ENCODE data around the gene SHROOM3.

The SHROOM3 gene

DNA sequence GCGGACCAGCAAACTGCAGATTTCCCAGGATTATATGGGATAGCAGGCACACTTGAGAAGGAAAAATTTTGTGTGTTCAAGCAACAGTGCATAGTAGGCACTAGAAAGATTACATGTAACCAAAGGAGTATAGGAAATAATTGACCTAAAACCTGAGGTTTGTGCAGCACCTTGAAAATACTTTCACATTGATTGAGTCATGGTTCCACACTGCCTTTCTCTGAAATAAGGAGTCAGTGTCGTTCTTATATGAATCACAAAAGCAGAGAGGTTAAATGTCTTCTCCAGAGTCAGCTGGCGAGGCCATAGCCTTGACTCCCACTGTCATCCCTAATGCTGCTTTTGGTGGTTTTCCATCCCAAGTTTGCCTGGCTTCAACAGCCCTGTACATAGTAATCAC is 324.0 kb downstream of the SHROOM3 start:
- DNase-seq: no peak

DNA sequence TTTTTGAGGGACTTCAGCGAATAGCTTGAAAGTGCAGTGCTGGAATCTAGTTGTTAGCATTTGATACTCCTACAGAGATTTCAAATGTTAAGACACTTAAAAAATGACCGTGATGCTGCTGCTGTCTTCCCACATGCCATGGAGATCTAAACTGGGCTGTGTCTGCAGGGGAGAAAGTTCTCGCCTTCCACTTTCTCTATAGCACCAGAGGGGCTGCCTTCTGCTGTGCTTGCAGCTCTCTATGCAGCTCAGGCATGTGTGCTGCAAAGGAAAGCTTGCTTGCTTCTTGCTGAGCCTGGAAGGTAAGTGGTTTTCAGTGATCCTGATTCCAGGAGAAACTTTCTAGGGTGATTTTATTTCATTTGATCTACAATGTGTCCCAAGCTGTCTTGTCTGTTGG is 325.2 kb downstream of the SHROOM3 start:
- no peak for DNase-seq

DNA sequence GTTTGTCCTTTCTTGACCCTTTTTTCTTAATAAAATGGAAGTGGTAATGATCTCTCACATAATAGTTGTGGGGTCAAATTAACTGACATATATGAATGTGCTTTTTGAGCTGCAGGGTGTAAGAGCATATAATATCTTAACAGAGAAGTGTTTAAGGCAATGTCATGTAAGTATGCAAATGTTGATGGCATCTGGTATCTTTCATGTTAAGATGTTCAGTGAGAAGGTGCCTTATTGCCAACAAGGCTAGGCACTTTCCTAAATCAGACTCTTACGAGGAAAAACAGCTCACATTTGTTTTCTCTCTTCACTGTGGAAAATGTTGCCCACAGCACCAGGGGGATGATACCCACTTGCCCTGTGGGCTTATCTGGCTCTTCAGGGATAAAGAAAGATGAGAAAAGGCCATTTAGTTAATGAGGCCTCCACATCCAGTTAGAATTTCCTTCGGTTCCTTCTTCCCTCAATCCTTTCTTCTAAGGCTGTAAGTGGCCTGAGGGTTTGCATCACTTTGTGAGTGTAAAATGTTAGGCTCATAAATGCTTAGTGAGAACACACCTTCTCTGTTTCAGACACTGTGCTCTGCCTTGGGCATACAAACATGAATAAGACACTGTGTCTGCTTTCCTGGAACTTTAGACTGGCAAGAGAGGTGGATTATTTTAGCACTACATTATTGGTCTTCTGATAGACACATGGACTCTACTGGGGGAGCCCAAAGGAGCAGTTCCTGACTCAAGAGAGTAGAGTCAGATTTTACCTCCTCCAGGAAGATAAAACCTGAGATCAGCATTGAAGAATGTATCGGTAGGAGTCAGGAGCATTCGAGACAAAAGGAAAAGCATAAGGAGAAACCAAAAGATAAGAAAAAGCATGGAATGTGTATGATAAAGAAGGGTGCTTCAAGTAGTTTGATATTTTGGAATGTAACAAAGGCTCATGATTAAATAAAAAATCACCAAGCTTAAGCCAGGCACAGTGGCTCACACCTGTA is 327.4 kb downstream of the SHROOM3 start:
- DNase-seq: no peak

DNA sequence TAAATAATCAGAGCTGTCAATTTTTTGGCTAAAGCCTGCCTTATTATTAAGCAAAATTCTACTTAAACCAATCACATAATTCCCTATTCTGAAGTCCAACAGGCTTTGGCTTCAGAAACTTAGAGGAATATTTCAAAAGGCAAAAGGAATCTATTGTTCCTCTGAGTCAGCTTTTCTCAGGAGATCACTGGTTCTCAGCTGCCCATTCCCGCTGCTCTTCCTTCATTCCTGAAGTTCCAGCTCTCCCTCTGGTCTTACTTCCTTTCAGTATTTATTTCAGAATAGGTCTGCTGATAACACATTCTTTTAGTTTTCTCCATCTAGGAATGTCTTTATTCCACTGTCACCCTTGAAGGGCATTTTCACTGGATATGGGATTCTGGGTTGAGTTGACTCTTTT is 329.2 kb downstream of the SHROOM3 start:
- DNase-seq: no peak

- no peak for DNase-seq
These were observed 330.6 kb downstream of the SHROOM3 start for GRCh38 chr4:76765473-76766183.

GRCh38 chr4:76767983-76768382 is 333.0 kb downstream of the SHROOM3 start:
- no peak for DNase-seq

- DNase-seq: no peak
These were observed 337.6 kb downstream of the SHROOM3 start for GRCh38 chr4:76772498-76773106.

DNA sequence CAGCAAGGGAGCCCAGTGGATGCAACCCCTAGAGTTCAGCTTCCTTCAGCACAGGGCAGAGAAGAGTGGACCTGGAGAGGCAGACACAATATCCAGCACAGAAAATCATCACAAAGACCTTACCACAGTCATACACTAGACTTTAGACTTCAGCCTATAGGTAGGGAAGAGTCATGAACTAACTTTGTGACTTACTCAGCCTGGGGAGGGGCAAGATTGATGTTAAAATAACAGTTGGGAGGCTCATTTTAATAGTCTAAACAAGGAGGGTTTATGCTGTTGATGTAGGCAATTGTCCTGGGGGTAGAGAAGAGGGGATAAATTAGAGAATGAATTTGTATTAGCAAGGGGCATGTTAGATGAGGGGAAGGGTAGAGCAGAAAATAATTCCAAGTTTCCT is 338.7 kb downstream of the SHROOM3 start:
- no peak for DNase-seq

GRCh38 chr4:76779740-76780459 is 344.9 kb downstream of the SHROOM3 start:
- no peak for DNase-seq

GRCh38 chr4:76780781-76781697 is 346.0 kb downstream of the SHROOM3 start:
- DNase-seq: no peak

- no peak for DNase-seq
These were observed 346.9 kb downstream of the SHROOM3 start for GRCh38 chr4:76781698-76782595.

GRCh38 chr4:76782837-76783236 is 347.8 kb downstream of the SHROOM3 start:
- DNase-seq: no peak

DNA sequence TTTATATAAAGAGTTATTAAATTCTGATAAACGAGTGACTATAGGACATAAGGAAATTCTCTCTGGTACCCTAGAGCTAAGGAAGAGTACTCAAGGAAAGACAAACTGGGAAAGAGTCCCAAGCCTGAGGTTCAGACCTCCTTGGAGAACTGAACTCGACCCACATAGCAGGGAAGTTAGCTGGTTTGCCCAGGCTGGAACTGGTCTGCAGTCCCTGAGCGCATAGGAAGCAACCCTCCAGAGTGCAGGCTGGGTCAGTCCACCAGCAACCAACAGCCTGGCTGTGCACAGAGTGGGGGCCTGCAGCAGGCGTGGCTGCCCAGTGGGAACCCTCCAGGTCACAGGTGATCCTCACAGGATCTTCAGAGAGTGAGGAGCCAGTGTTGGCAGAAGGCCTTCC is 348.8 kb downstream of the SHROOM3 start:
- DNase-seq: no peak

DNA sequence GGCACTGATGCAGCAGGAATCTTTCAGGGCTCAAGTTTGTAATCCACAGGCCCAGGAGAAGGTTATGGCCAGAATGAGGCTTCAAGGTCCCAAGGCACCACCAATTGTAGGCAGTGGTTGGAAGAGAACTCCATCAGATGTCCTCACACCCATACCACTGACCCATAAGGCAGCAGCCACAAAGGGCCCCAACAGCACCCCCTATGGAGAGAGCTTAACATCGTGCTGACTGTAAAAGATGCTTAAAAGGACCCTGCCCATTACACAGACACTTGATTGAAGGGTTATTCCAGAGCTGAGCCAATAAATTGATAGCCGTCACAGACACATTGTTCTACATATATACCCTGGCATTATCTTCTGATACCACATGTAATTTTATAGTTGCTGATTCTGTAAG is 349.2 kb downstream of the SHROOM3 start:
- DNase-seq: no peak

GRCh38 chr4:76787898-76788297 is 352.9 kb downstream of the SHROOM3 start:
- no peak for DNase-seq

GRCh38 chr4:76790377-76790776 is 355.3 kb downstream of the SHROOM3 start:
- DNase-seq: no peak

- no peak for DNase-seq
These were observed 356.4 kb downstream of the SHROOM3 start for GRCh38 chr4:76791479-76791878.

DNA sequence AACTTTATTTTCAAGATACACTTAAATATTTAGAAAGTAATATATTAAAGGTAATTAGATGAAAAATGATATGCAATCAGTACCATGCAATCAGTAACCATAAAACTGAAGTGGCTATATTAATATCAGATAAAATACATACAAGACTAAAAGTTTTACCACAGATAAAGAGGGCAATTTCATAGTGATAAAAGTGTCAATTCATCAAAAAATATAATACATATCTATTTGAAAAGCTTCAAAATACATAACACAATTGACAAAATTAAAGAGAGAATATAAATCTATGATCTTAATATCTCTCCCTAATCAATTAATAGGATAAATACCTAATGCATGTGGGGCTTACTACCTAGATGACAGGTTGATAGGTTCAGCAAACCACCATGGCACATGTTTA is 357.4 kb downstream of the SHROOM3 start:
- no peak for DNase-seq

DNA sequence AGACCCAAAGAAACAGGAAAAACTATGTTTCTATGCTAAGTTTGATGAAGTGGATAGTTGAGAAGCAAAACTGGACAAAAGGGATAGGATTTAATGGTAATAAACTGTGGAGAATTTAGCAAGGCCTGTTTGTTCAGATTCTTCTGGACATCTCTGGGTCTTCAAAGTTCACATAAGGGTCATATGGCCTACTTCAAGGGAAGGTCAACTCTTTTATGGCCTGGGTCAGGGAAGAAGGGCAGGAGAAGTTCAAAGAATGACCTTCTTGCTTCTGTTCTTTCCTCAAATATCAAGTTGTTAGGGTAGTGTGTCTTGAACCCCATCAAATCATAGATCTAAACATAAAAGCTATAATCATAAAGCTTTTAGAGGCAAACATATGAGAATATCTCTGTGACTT is 360.2 kb downstream of the SHROOM3 start:
- no peak for DNase-seq

DNA sequence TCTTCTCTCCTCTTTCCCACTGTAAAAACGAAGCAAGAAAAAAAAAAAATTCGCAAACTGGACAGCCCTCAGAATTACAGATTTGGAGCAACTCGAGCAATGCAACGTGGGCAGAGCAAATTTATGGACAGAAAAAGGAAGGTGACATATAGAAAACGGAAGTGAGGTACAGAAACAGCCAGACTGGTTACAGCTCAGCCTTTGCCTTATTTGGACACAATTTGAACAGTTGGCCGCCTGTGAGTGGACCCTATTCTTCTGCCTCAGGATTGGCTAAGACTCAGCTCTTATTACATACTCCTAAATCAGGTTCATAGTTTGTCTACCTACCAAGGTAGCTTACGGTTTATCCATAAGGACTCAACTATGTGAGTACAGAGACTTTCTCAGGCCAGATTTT is 364.1 kb downstream of the SHROOM3 start:
- no peak for DNase-seq

DNA sequence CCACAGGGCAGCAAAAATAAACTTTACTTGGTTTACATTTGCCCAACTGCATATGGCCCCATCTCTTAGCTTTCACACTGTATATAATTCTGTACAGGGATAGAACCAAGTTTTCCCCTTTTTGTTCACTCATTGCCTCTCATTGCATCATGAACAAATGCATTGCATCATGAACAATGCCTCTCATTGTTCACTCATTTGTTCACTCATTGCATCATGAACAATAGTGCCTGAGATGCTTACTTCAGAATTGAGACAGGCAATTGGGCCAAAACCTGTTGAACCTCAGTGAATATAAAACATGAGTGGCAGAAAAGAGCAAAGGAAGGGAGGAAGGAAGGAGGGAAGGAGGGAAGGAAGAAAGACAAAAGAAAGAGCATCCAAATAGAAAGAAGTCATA is 364.7 kb downstream of the SHROOM3 start:
- no peak for DNase-seq
